Tibial nerve (tissue), 4 donors: ENCODE measurements around the gene ZKSCAN2. TPM values are rescaled to one million over a fixed set of nuclear protein-coding genes. Genes with fewer than 3 reads are reported as not detected.

Experiments
- DNase-seq, 2 donors: peaks; one replicate each; pipeline ENCODE4 v3.0.0-alpha.2; 2019; ENCODE audit warnings: low spot score in 2 of 2
- H3K27ac ChIP-seq, 4 donors: fragments of 200-600 bp; sonication (generic) in 3 of 4; one replicate each; pipeline ENCODE4 v1.5.1; 2017 to 2019; ENCODE audit warnings: mild to moderate bottlenecking in 1 of 4
- H3K27me3 ChIP-seq, 2 donors: fragments of 200-600 bp; sonication (generic) in 1 of 2; one replicate each; pipeline versions ENCODE4 v1.5.1 to v1.6.0; 2017 to 2019
- H3K36me3 ChIP-seq, 3 donors: fragments of 200-600 bp; sonication (generic); one replicate each; pipeline ENCODE4 v1.5.1; 2018 to 2019
- H3K4me1 ChIP-seq, 4 donors: fragments of 200-600 bp; sonication (generic) in 3 of 4; one replicate each; pipeline ENCODE4 v1.5.1; 2017 to 2019
- H3K4me3 ChIP-seq, 4 donors: fragments of 200-600 bp; sonication (generic) in 3 of 4; one replicate each; pipeline ENCODE4 v1.5.1; 2017 to 2019; ENCODE audit warnings: mild to moderate bottlenecking in 1 of 4, moderate library complexity in 1 of 4
- H3K9me3 ChIP-seq, 4 donors: fragments of 200-600 bp; sonication (generic) in 3 of 4; one replicate each; pipeline ENCODE4 v1.5.1; 2017 to 2019
- EP300 ChIP-seq, 2 donors: sonication (generic); formaldehyde crosslinking; IDR thresholded peaks; one replicate each; pipeline ENCODE4 v1.6.1; 2017; ENCODE audit warnings: antibody characterized with exemption in 2 of 2, mild to moderate bottlenecking in 1 of 2
- POLR2A ChIP-seq, 2 donors: fragments of 450-650 bp; IDR thresholded peaks; one replicate each; pipeline ENCODE4 v1.6.1; 2017; ENCODE audit warnings: antibody characterized with exemption in 2 of 2, mild to moderate bottlenecking in 2 of 2, moderate library complexity in 2 of 2
- WGBS, 2 donors: methylation state at CpG; one replicate each; pipeline ENCODE4 v1.1.5; 2018; 5-methylcytosine and 5-hydroxymethylcytosine counted together
- total RNA-seq, 4 donors: library from RNA; depleted of rRNA; stranded (reverse); fragments of >200 nt; gene quantifications; one replicate each; pipeline ENCODE4 v1.1.0, GENCODE V29; 2016
- TF ChIP-seq, protein P1 (sequence below), 5 experiments: fragments of 200-600 bp in 3 of 5; fragments of 450-650 bp in 2 of 5; sonication (generic) in 3 of 5; IDR thresholded peaks; one replicate each; pipeline ENCODE4 v1.5.1; 2016 to 2019; ENCODE audit warnings: antibody characterized with exemption in 5 of 5, mild to moderate bottlenecking in 3 of 5, moderate library complexity in 2 of 5

ZKSCAN2 gene
- total RNA-seq, 4 donors from 2014 or later: 2.0 to 5.0 (median 4.0) TPM

- Histone ChIP-seq H3K4me3 (no peak overlapping the region), H3K36me3 (peaks cover 0 to 7% (median 0%) of the 10 kb centered on the region in 3 donors), H3K9me3 (peaks cover 0 to 6% (median 0%) of the 10 kb centered on the region in 4 donors), H3K27ac (no peak overlapping the region), H3K4me1 (no peaks in the 10 kb centered on the region), H3K27me3 (no peaks in the 10 kb centered on the region)
- WGBS, 2 donors: 87 to 89% methylated on average over 4 of the region's 4 CpGs
- TF ChIP-seq EP300 (IDR thresholded peaks at IDR 0.05) (no peak), POLR2A (IDR thresholded peaks at IDR 0.05) (no peak)
- TF ChIP-seq, protein P1, sequence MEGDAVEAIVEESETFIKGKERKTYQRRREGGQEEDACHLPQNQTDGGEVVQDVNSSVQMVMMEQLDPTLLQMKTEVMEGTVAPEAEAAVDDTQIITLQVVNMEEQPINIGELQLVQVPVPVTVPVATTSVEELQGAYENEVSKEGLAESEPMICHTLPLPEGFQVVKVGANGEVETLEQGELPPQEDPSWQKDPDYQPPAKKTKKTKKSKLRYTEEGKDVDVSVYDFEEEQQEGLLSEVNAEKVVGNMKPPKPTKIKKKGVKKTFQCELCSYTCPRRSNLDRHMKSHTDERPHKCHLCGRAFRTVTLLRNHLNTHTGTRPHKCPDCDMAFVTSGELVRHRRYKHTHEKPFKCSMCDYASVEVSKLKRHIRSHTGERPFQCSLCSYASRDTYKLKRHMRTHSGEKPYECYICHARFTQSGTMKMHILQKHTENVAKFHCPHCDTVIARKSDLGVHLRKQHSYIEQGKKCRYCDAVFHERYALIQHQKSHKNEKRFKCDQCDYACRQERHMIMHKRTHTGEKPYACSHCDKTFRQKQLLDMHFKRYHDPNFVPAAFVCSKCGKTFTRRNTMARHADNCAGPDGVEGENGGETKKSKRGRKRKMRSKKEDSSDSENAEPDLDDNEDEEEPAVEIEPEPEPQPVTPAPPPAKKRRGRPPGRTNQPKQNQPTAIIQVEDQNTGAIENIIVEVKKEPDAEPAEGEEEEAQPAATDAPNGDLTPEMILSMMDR (IDR thresholded peaks at IDR 0.05): no peak
- no peak for DNase-seq
These were observed 39.7 kb downstream of the ZKSCAN2 start for GRCh38 chr16:25217921-25218320.

DNA sequence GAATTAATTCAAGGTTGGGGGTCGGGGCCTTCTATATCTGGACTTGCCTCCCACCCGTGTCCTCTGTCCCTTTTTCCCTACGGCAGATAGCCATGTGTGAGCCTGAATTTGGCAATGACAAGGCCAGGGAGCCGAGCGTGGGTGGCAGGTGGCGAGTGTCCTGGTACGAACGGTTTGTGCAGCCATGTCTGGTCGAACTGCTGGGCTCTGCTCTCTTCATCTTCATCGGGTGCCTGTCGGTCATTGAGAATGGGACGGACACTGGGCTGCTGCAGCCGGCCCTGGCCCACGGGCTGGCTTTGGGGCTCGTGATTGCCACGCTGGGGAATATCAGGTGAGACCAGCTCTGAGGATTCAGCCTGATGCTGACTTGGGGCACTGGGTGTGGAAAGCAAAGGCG lies 40.5 kb downstream of the ZKSCAN2 start:
- Histone ChIP-seq H3K4me3 (no peak overlapping the region), H3K27ac (no peak overlapping the region), H3K27me3 (no peaks in the 10 kb centered on the region), H3K36me3 (peaks cover 0 to 11% (median 0%) of the 10 kb centered on the region in 3 donors), H3K9me3 (peaks cover 0 to 6% (median 0%) of the 10 kb centered on the region in 4 donors), H3K4me1 (no peaks in the 10 kb centered on the region)
- DNase-seq: no peak
- WGBS, 2 donors: 86% methylated on average over 12 to 17 of the region's 17 CpGs
- TF ChIP-seq EP300 (IDR thresholded peaks at IDR 0.05): no peak
- TF ChIP-seq POLR2A (IDR thresholded peaks at IDR 0.05): no peak
- TF ChIP-seq, protein P1 (IDR thresholded peaks at IDR 0.05): no peak

- no peak overlapping the region for H3K27ac ChIP-seq
- no peak for TF ChIP-seq EP300 (IDR thresholded peaks at IDR 0.05)
- TF ChIP-seq, protein P1 (IDR thresholded peaks at IDR 0.05): no peak
- H3K36me3 ChIP-seq: peaks cover 0 to 11% (median 0%) of the 10 kb centered on the region in 3 donors
- 72 to 73% methylated on average over 6 of the region's 6 CpGs for WGBS, 2 donors
- H3K27me3 ChIP-seq: no peaks in the 10 kb centered on the region
- H3K4me3 ChIP-seq: no peak overlapping the region
- no peak for DNase-seq
- H3K4me1 ChIP-seq: no peaks in the 10 kb centered on the region
- H3K9me3 ChIP-seq: peaks cover 0 to 6% (median 0%) of the 10 kb centered on the region in 4 donors
These were observed 43.8 kb downstream of the ZKSCAN2 start for GRCh38 chr16:25213709-25214397.

GRCh38 chr16:25212636-25213035 lies 45.0 kb downstream of the ZKSCAN2 start:
- TF ChIP-seq EP300 (IDR thresholded peaks at IDR 0.05): no peak
- TF ChIP-seq POLR2A (IDR thresholded peaks at IDR 0.05): no peak
- TF ChIP-seq, protein P1 (IDR thresholded peaks at IDR 0.05): no peak
- H3K27ac ChIP-seq: no peak overlapping the region
- peaks cover 0 to 6% (median 0%) of the 10 kb centered on the region in 4 donors for H3K9me3 ChIP-seq
- H3K36me3 ChIP-seq: peaks cover 0 to 11% (median 0%) of the 10 kb centered on the region in 3 donors
- H3K27me3 ChIP-seq: no peaks in the 10 kb centered on the region
- no peak overlapping the region for H3K4me3 ChIP-seq
- DNase-seq: no peak
- no peaks in the 10 kb centered on the region for H3K4me1 ChIP-seq
- 81 to 90% methylated on average over 2 of the region's 2 CpGs for WGBS, 2 donors

DNA sequence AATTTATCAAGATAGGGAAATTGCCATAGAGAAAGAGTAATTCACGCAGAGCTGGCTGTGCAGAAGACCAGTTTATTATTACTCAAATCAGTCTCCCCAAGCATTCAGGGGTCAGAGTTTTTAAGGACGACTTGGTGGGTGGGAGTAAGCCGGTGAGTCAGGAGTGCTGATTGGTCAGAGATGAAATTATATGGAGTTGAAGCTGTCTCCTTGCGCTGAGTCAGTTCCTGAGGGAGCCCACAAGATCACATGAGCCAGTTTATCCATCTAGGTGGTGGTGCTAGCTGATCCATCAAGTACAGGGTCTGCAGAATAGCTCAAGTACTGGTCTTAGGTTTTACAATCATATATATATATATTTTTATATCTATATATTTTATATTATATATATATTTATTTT lies 46.9 kb downstream of the ZKSCAN2 start:
- H3K4me1 ChIP-seq: no peaks in the 10 kb centered on the region
- H3K27me3 ChIP-seq: no peaks in the 10 kb centered on the region
- DNase-seq: no peak
- H3K4me3 ChIP-seq: no peak overlapping the region
- 43 to 50% methylated on average over 4 of the region's 4 CpGs for WGBS, 2 donors
- peaks cover 0 to 6% (median 0%) of the 10 kb centered on the region in 4 donors for H3K9me3 ChIP-seq
- no peak overlapping the region for H3K27ac ChIP-seq
- TF ChIP-seq, protein P1 (IDR thresholded peaks at IDR 0.05): no peak
- no peak for TF ChIP-seq POLR2A (IDR thresholded peaks at IDR 0.05)
- no peak for TF ChIP-seq EP300 (IDR thresholded peaks at IDR 0.05)
- peaks cover 0 to 11% (median 0%) of the 10 kb centered on the region in 3 donors for H3K36me3 ChIP-seq
